Calu3 (cell line): ENCODE results near the gene UGT2A1. TPM values are rescaled to one million over a fixed set of nuclear protein-coding genes. Genes with fewer than 3 reads are reported as not detected.
"Not testable (repeated sequence)": the region's sequence is repeated elsewhere in the genome, so short reads cannot be mapped to it uniquely, and the experiment has no call there.

Source experiments
- BruUV-seq: library from RNA; stranded (reverse); fragments of 400-500 nt; replicated peaks from 2 replicates; lab custom pipeline; 2021; lab: Mats Ljungman, UMichigan
- CTCF ChIA-PET: fragments of 300-600 bp; sonication (Branson Sonifier 250); formaldehyde crosslinking; loops from one replicate; lab custom pipeline; 2022; ENCODE audit warnings: antibody characterized with exemption; lab: Charles Lee
- DNase-seq: peaks from one replicate; pipeline ENCODE4 v3.0.0; 2022
- H3K27ac Mint-ChIP-seq: one replicate; pipeline ENCODE4 v1.8.0; 2022; ENCODE audit warnings: mixed read lengths; ENCODE audit not compliant: unreplicated experiment
- H3K27me3 Mint-ChIP-seq: one replicate; pipeline ENCODE4 v1.8.0; 2022; ENCODE audit warnings: mixed read lengths; ENCODE audit not compliant: unreplicated experiment
- H3K36me3 Mint-ChIP-seq: one replicate; pipeline ENCODE4 v1.8.0; 2022; ENCODE audit warnings: mild to moderate bottlenecking, moderate library complexity, mixed read lengths; ENCODE audit not compliant: insufficient read depth, unreplicated experiment
- H3K4me1 Mint-ChIP-seq: one replicate; pipeline ENCODE4 v1.8.0; 2022; ENCODE audit warnings: mild to moderate bottlenecking, low read depth, mixed read lengths; ENCODE audit not compliant: unreplicated experiment
- H3K4me3 Mint-ChIP-seq: one replicate; pipeline ENCODE4 v1.8.0; 2022; ENCODE audit warnings: mild to moderate bottlenecking, low read depth, moderate library complexity, mixed read lengths; ENCODE audit not compliant: unreplicated experiment
- H3K9me3 Mint-ChIP-seq: one replicate; pipeline ENCODE4 v1.8.0; 2022; ENCODE audit warnings: low read depth, mixed read lengths; ENCODE audit not compliant: unreplicated experiment
- intact Hi-C: fragments of 100-400 bp; cut with micrococcal nuclease; formaldehyde crosslinking; loops from one replicate; pipeline ENCODE4 v1.10.0; 2022; ENCODE audit not compliant: unreplicated experiment
- total RNA-seq: library from RNA; stranded (reverse); gene quantifications from 2 replicates; pipeline ENCODE4 v1.2.3, GENCODE V29; 2022
- TF ChIP-seq, protein P1 (sequence below): fragments of 200-600 bp; IDR thresholded peaks from one replicate; pipeline ENCODE4 v1.8.0; 2022; ENCODE audit warnings: antibody characterized with exemption; ENCODE audit not compliant: unreplicated experiment

UGT2A1 gene
- total RNA-seq, 1 experiment from 2014 or later = not detected

GRCh38 chr4:69689599-69689998 lies 36.6 kb upstream of the UGT2A1 start:
- peaks cover 6% of the 10 kb centered on the region for H3K4me1 Mint-ChIP-seq
- H3K27ac Mint-ChIP-seq = no peak overlapping the region
- TF ChIP-seq, protein P1, sequence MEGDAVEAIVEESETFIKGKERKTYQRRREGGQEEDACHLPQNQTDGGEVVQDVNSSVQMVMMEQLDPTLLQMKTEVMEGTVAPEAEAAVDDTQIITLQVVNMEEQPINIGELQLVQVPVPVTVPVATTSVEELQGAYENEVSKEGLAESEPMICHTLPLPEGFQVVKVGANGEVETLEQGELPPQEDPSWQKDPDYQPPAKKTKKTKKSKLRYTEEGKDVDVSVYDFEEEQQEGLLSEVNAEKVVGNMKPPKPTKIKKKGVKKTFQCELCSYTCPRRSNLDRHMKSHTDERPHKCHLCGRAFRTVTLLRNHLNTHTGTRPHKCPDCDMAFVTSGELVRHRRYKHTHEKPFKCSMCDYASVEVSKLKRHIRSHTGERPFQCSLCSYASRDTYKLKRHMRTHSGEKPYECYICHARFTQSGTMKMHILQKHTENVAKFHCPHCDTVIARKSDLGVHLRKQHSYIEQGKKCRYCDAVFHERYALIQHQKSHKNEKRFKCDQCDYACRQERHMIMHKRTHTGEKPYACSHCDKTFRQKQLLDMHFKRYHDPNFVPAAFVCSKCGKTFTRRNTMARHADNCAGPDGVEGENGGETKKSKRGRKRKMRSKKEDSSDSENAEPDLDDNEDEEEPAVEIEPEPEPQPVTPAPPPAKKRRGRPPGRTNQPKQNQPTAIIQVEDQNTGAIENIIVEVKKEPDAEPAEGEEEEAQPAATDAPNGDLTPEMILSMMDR = peak; percentile 28
- CTCF ChIA-PET = interaction anchor here (1.0 to 1.8 kb wide), 2 partner anchors 134 to 190 kb away, joined by 3 to 9 read pairs; no protein-coding TSS in a partner anchor
- peak; percentile 9 for DNase-seq
- no peaks in the 10 kb centered on the region for H3K36me3 Mint-ChIP-seq
- H3K27me3 Mint-ChIP-seq = no peaks in the 10 kb centered on the region
- no peaks in the 10 kb centered on the region for H3K9me3 Mint-ChIP-seq
- no TSS peak for BruUV-seq
- intact Hi-C loops = loop anchor here (1.0 to 5.0 kb wide), 3 partner anchors 134 to 813 kb away; no protein-coding TSS in a partner anchor
- no peak overlapping the region for H3K4me3 Mint-ChIP-seq

DNA sequence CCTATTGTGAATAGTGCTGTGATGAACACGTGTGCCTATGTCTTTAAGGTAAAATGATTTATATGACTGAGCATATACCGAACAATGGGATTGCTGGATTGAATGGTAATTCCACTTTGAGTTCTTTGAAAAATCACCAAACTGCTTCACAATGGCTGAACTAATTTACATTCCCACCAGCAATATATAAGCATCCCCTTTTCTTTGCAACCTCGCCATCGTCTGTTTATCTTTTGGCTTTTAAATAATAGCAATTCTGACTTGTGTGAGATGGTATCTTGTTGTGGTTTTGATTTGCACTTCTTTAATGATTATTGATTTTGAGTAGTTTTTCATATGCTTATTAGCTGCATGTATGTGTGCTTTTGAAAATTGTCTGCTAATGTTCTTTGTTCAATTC lies 31.8 kb upstream of the UGT2A1 start:
- Mint-ChIP-seq H3K27me3 (no peaks in the 10 kb centered on the region), H3K36me3 (no peaks in the 10 kb centered on the region), H3K27ac (no peak overlapping the region), H3K4me3 (no peak overlapping the region), H3K9me3 (no peaks in the 10 kb centered on the region), H3K4me1 (no peaks in the 10 kb centered on the region)
- intact Hi-C loops = loop anchor here (5.0 kb wide), 1 partner anchor 817 kb away; no protein-coding TSS in a partner anchor
- no peak for DNase-seq
- CTCF ChIA-PET = no interaction called here
- TF ChIP-seq, protein P1 = no peak
- BruUV-seq = no TSS peak

- DNase-seq = no peak
- BruUV-seq = no TSS peak
- H3K27ac Mint-ChIP-seq = no peak overlapping the region
- CTCF ChIA-PET = no interaction called here
- H3K4me3 Mint-ChIP-seq = no peak overlapping the region
- no peaks in the 10 kb centered on the region for H3K27me3 Mint-ChIP-seq
- no peaks in the 10 kb centered on the region for H3K36me3 Mint-ChIP-seq
- TF ChIP-seq, protein P1 = no peak
- intact Hi-C loops = no loop called here
- no peaks in the 10 kb centered on the region for H3K9me3 Mint-ChIP-seq
- H3K4me1 Mint-ChIP-seq = no peaks in the 10 kb centered on the region
These were observed 15.6 kb upstream of the UGT2A1 start for GRCh38 chr4:69668680-69669079.

GRCh38 chr4:69664009-69664408 lies 11.0 kb upstream of the UGT2A1 start:
- BruUV-seq, H3K27me3 Mint-ChIP-seq, DNase-seq, CTCF ChIA-PET, H3K27ac Mint-ChIP-seq, intact Hi-C loops, H3K4me3 Mint-ChIP-seq, H3K36me3 Mint-ChIP-seq, H3K4me1 Mint-ChIP-seq: not testable (repeated sequence)
- peaks cover 13% of the 10 kb centered on the region for H3K9me3 Mint-ChIP-seq

GRCh38 chr4:69661130-69661803 lies 8.2 kb upstream of the UGT2A1 start:
- intact Hi-C loops, CTCF ChIA-PET, H3K27ac Mint-ChIP-seq, H3K4me3 Mint-ChIP-seq, DNase-seq, H3K36me3 Mint-ChIP-seq, H3K27me3 Mint-ChIP-seq, H3K4me1 Mint-ChIP-seq, BruUV-seq: not testable (repeated sequence)
- H3K9me3 Mint-ChIP-seq = peaks cover 13% of the 10 kb centered on the region
